NT2/D1 (cell line): ENCODE results near the gene CCDC120.

Source experiments
- SUZ12 ChIP-seq: IDR thresholded peaks from 2 replicates; pipeline ENCODE4 v1.6.1; 2011; ENCODE audit not compliant: insufficient read length, insufficient read depth; ENCODE audit errors: extremely low read depth
- YY1 ChIP-seq: IDR thresholded peaks from 2 replicates; pipeline ENCODE4 v1.6.1; 2011; ENCODE audit not compliant: insufficient read length, insufficient read depth
- ZNF274 ChIP-seq: IDR thresholded peaks from 2 replicates; pipeline ENCODE4 v1.6.1; 2011; ENCODE audit warnings: mild to moderate bottlenecking, low read depth, low read length

- no peak for TF ChIP-seq ZNF274
- no peak for TF ChIP-seq SUZ12
- no peak for TF ChIP-seq YY1
These were observed 16.1 kb upstream of the CCDC120 start for GRCh38 chrX:49042581-49043219.
